SK-N-SH treated with all-trans-retinoic acid at 6 μM for 48 hours (cell line): ENCODE measurements around the gene CLEC20A.

Source experiments
- BACH2 ChIP-seq: fragments of 250-450 bp; sonication (Bioruptor Pico); IDR thresholded peaks from 2 replicates; pipeline ENCODE4 v1.9.0; 2021; ENCODE audit warnings: mild to moderate bottlenecking, borderline replicate concordance
- CSDC2 ChIP-seq: fragments of 250-450 bp; sonication (Bioruptor Pico); IDR thresholded peaks from 2 replicates; pipeline ENCODE4 v1.5.0; 2020; ENCODE audit warnings: mild to moderate bottlenecking, moderate library complexity
- CSRNP3 ChIP-seq: fragments of 250-450 bp; sonication (Bioruptor Pico); IDR thresholded peaks from 2 replicates; pipeline ENCODE4 v1.5.1; 2021; ENCODE audit warnings: mild to moderate bottlenecking, moderate library complexity
- ISL1 ChIP-seq: fragments of 250-450 bp; sonication (Bioruptor Pico); IDR thresholded peaks from 2 replicates; pipeline ENCODE4 v2.1.2; 2022; ENCODE audit warnings: mild to moderate bottlenecking, moderate library complexity
- SNAI2 ChIP-seq: fragments of 250-450 bp; sonication (Bioruptor Pico); IDR thresholded peaks from 2 replicates; pipeline ENCODE4 v1.5.0; 2020; ENCODE audit warnings: mild to moderate bottlenecking, moderate library complexity
- TCF4 ChIP-seq: fragments of 250-450 bp; sonication (Bioruptor Pico); IDR thresholded peaks from 2 replicates; pipeline ENCODE4 v1.8.0; 2021; ENCODE audit warnings: mild to moderate bottlenecking, moderate library complexity, borderline replicate concordance
- ZNF8 ChIP-seq: fragments of 450-650 bp; formaldehyde crosslinking; IDR thresholded peaks from 2 replicates; pipeline ENCODE4 v1.5.0; 2020; ENCODE audit warnings: mild to moderate bottlenecking, moderate library complexity
- TF ChIP-seq, protein P1 (sequence below): fragments of 250-450 bp; sonication (Bioruptor Pico); IDR thresholded peaks from 2 replicates; pipeline ENCODE4 v1.5.1; 2020; ENCODE audit warnings: low read depth, mild to moderate bottlenecking, moderate library complexity

GRCh38 chr1:178490967-178491366 is 5.8 kb downstream of the CLEC20A start:
- TF ChIP-seq ISL1 (no peak), BACH2 (no peak), CSDC2 (CRISPR knock-in tag) (no peak), SNAI2 (CRISPR knock-in tag) (no peak), TCF4 (no peak), CSRNP3 (CRISPR knock-in tag) (no peak), ZNF8 (CRISPR knock-in tag) (no peak)
- TF ChIP-seq, protein P1, sequence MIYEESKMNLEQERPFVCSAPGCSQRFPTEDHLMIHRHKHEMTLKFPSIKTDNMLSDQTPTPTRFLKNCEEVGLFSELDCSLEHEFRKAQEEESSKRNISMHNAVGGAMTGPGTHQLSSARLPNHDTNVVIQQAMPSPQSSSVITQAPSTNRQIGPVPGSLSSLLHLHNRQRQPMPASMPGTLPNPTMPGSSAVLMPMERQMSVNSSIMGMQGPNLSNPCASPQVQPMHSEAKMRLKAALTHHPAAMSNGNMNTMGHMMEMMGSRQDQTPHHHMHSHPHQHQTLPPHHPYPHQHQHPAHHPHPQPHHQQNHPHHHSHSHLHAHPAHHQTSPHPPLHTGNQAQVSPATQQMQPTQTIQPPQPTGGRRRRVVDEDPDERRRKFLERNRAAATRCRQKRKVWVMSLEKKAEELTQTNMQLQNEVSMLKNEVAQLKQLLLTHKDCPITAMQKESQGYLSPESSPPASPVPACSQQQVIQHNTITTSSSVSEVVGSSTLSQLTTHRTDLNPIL (CRISPR knock-in tag), result no peak
